IPS-18c (cell line): ENCODE measurements around the gene NAV2.

Experiments used
- H3K4me3 ChIP-seq: 2 replicates; pipeline ENCODE4 v1.7.0; 2013; ENCODE audit warnings: low read depth, mild to moderate bottlenecking, low read length, moderate library complexity; ENCODE audit not compliant: insufficient read depth
- H3K9me3 ChIP-seq: one replicate; pipeline ENCODE4 v1.6.1; 2013; ENCODE audit warnings: mild to moderate bottlenecking, low read length, moderate library complexity; ENCODE audit not compliant: control insufficient read depth, insufficient read depth

The NAV2 gene

DNA sequence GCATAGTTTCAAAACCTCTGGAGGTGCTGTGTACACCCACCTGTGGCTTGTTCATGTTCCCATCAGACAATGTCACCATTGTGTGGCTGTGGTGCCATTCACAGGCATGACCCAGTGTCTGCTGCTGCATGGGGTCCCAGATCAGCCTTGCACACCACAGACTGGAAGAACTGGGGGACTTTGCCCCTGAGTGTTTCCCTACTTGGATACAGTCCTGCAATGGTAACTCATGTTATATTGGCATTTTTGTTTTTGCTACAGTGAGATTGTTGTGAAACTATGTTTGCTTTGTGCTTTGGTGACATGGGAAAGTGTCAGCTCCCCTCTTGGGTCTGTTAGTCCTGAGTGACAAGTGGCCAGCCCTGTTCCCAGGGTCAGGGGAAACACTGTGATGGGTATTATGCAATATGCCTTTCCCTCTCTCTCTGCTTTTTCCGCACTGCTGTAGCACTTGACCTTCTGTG lies 108.8 kb downstream of the NAV2 start:
- Histone ChIP-seq H3K4me3 (no peak overlapping the region), H3K9me3 (no peaks in the 10 kb centered on the region)

GRCh38 chr11:19821993-19822392 lies 109.4 kb downstream of the NAV2 start:
- no peak overlapping the region for H3K4me3 ChIP-seq
- H3K9me3 ChIP-seq, result no peaks in the 10 kb centered on the region

DNA sequence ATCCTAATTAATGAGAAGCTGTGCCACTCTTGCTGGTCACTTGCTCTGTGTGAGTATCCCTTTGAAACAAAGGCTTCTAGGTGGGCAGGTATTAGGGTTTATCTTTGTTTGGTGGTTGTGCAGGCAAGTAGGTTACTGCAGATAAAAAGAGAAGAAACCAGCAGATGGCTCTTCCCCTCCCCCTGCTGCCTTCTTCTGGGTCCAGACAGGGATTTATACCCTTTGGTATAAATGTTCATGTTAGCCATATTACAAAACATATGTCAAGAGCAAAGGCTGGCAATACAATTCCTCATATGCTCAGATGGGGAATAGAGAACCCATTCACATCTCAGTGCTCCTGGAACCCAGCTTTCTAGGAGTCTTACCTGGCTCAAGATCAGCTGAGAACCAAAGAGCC lies 109.9 kb downstream of the NAV2 start:
- no peaks in the 10 kb centered on the region for H3K9me3 ChIP-seq
- no peak overlapping the region for H3K4me3 ChIP-seq

GRCh38 chr11:19826606-19827005 lies 114.0 kb downstream of the NAV2 start:
- no peak overlapping the region for H3K4me3 ChIP-seq
- no peaks in the 10 kb centered on the region for H3K9me3 ChIP-seq

GRCh38 chr11:19827399-19828135 lies 114.9 kb downstream of the NAV2 start:
- Histone ChIP-seq H3K4me3 (no peak overlapping the region), H3K9me3 (no peaks in the 10 kb centered on the region)

DNA sequence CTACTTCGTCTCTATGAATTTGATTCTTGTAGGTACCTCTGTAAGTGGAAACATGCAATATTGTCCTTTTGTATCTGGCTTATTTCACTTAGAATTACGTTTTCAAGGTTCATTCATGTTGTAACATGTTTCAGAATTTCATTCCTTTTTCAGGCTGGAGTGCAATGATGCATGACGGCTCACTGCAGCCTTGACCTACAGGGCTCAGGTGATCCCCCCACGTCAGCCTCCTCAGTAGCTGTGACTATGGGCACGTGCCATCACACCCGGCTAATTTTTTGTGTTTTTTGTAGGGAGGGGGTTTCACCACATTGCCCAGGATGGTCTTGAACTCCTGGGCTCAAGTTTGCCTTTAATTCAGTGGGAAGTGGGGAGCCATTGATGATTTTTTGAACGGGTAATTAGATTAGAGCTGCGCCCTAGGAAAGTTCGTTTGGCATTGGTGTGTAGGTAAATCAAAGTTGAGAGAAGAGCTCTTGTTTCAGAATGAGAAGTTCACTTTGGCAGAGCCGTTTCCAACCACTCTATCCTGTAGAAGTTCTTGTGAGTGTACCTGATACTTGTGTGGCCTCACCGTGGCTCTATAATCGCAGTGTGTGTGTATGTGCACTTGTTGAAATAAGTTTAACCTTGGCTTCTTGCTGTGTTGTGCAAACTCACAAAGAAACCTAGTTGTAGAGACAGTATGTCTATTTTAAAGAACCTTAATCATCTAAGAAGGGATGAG lies 115.9 kb downstream of the NAV2 start:
- no peaks in the 10 kb centered on the region for H3K9me3 ChIP-seq
- no peak overlapping the region for H3K4me3 ChIP-seq

DNA sequence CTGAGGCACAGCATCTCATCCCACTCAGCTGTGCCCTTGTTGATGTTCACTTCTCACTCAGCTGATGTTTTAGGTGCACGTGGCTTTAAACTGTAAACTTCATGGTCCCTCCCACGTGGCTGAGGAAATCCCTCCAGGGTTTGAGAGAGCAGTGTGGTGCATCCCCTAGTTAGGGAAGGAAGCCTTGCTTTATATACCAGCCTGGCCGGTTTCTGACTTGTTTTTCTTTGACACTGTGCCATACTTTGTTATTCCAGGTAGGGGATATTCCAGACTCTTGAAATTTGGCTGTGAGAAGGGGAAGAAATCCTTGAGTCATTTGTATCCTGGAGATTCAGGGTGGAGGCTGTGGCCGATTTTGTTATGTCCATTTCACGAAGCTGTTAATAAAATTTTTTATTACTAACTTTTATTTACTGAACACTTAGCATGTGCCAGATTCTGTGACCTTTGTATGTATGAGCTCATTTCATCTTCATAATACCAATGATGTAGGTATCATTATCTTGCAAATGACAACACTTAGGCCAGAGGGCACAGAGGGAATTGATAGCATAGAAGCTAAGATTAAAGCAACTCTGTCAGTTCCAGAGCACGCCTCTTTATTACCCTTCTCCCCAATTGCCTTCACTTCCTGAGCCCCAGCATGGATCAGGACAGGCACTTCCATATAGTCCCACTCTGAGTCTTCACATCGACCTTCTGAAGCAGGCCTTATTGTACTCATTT lies 116.6 kb downstream of the NAV2 start:
- H3K9me3 ChIP-seq, result no peaks in the 10 kb centered on the region
- no peak overlapping the region for H3K4me3 ChIP-seq

DNA sequence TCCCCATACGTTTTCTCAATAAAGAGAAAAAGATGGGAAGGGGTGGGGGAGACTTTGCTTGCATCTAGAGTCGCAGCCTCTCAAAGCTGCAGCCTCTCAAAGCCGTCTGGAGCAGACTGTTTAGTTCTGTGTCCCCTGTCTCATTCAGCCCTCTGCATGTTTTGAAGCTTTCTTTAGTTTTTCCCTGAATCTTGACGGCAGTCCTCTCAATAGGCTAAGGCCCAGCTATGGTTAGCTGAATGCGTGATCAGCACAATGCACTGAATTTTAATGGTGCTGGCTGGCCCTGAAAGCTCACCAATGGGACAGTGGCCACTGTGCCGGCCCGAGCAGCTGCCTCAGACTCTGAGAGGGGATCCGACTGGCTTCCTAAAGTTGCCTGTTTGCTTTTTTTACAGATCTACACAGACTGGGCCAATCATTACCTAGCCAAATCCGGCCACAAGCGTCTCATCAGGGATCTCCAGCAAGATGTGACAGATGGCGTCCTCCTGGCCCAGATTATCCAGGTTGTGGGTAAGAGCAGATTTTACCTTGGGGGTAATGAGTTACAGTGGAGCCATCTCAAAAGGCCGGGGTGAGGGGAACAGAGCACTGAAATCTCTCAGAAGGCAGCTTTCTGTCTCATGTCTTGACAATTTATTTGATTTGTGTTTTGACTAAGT lies 119.6 kb downstream of the NAV2 start:
- Histone ChIP-seq H3K4me3 (no peak overlapping the region), H3K9me3 (no peaks in the 10 kb centered on the region)

DNA sequence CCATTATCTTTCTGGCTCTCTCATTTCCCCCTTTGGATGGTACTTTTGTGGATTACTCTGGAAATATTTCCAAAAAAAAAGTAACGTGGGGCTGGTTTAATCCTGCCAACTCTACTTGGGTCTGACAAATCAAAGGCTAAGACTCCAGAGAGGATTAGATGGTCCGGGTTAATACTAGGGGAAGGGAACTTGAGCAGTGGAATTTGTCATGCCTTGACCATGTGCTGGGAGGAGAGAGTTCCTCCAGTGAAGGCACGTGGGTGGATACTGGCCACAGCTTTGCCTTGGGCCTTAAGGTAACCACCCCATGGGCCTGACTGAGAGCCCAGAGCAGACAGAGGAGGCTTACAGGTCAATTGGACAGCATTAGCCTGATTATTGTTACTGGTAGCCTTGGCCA lies 120.3 kb downstream of the NAV2 start:
- Histone ChIP-seq H3K9me3 (no peaks in the 10 kb centered on the region), H3K4me3 (no peak overlapping the region)

- no peaks in the 10 kb centered on the region for H3K9me3 ChIP-seq
Measured at GRCh38 chr11:19834771-19835170, 122.1 kb downstream of the NAV2 start.

GRCh38 chr11:19836666-19837065 lies 124.0 kb downstream of the NAV2 start:
- Histone ChIP-seq H3K4me3 (no peak overlapping the region), H3K9me3 (no peaks in the 10 kb centered on the region)

More at GRCh38 chr11:19834771-19835170, 122.1 kb downstream of the NAV2 start:
- H3K4me3 ChIP-seq, result no peak overlapping the region

GRCh38 chr11:19838994-19839768 lies 126.5 kb downstream of the NAV2 start:
- H3K4me3 ChIP-seq, result no peak overlapping the region
- no peaks in the 10 kb centered on the region for H3K9me3 ChIP-seq

- H3K9me3 ChIP-seq, result no peaks in the 10 kb centered on the region
Measured at GRCh38 chr11:19840961-19841360, 128.3 kb downstream of the NAV2 start.

DNA sequence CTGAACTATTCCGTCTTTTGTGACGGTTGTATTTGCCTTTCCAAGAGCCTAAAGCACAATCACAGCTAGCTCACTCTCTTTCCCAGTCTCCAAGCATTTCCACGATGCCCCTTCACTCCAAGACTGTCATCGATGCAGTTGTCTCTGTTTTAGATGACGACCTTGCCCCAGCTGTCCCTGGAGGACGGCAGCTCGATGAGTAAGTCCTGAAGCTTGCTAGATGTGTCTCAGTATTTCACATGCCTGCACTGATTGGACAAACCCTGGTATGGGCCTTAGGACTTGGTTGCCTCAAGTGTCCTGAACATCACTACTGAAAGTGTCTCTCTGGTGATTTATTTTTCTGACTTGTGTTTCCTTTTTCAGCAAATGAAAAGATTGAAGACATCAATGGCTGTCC lies 129.9 kb downstream of the NAV2 start:
- Histone ChIP-seq H3K4me3 (no peak overlapping the region), H3K9me3 (no peaks in the 10 kb centered on the region)

More at GRCh38 chr11:19840961-19841360, 128.3 kb downstream of the NAV2 start:
- H3K4me3 ChIP-seq, result no peak overlapping the region

DNA sequence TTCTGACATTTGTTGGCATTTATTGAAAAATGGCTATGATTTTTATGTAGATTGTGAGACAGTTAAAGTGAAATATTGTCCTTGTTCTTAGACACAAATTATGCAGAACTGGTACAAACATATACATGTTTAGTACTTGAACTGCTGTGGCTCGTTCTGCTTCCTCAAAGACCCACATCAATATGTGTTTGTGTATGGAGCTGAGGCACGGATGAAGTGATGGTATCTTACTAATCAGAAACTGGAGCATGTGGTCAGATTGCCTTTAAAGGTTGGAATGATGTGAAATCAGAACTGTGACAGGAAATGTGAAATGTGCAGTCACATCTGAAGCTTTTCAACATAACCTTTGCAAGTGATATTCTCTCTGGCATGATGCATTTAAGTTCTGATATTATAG lies 130.4 kb downstream of the NAV2 start:
- no peak overlapping the region for H3K4me3 ChIP-seq

DNA sequence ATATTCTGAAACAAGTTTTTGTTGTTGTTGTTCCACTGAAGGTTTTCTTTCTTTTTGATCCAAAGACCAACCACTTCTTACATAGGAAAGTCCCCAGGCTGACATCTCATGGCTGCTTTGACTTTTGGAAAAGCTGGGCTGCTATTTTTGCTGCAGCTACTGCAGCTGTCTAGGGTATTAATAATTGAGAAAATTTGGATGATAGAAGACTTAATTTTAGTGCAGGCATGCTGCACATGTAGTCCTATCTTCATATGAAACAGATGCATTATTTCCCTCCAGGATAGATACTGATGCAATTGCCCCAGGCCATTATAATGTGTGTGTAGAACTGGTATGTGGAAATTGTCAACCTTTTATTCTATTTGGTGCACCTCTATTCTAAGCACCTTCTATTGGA lies 131.4 kb downstream of the NAV2 start:
- Histone ChIP-seq H3K4me3 (no peak overlapping the region), H3K9me3 (no peaks in the 10 kb centered on the region)

More for the DNA sequence above, 130.4 kb downstream of the NAV2 start:
- H3K9me3 ChIP-seq, result no peaks in the 10 kb centered on the region

DNA sequence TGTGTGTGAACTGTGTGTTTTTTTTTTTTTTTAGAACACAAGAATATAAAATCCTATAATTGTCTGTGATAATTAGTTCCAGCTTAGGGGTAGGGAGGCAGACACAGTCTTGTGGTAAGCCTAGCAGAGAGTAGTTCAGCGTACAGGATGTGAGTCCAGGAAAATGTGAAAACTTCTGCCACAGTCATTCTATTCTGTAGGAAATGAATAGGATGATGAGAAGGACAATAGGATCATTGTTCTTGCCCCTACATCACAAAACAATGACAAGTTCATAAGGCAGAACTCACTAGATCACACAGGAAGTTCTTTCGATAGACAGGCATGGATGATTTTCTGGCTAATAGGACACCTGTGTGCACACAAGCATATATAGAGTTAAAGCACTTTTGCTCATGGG lies 132.2 kb downstream of the NAV2 start:
- Histone ChIP-seq H3K9me3 (no peaks in the 10 kb centered on the region), H3K4me3 (no peak overlapping the region)
